Measurements from ENCODE around the gene OR51V1.
"Not testable (repeated sequence)": the region's sequence is repeated elsewhere in the genome, so short reads cannot be mapped to it uniquely, and the experiment has no call there.

OR51V1 gene

GRCh38 chr11:5200582-5200981 is at the start of gene OR51V1:
TSS of gene OR51V1 (minus strand) at chr11:5200682. CDS start at chr11:5200682, 0 bp downstream.
- no peak for DNase-seq (ENCODE audit: low read depth)

DNA sequence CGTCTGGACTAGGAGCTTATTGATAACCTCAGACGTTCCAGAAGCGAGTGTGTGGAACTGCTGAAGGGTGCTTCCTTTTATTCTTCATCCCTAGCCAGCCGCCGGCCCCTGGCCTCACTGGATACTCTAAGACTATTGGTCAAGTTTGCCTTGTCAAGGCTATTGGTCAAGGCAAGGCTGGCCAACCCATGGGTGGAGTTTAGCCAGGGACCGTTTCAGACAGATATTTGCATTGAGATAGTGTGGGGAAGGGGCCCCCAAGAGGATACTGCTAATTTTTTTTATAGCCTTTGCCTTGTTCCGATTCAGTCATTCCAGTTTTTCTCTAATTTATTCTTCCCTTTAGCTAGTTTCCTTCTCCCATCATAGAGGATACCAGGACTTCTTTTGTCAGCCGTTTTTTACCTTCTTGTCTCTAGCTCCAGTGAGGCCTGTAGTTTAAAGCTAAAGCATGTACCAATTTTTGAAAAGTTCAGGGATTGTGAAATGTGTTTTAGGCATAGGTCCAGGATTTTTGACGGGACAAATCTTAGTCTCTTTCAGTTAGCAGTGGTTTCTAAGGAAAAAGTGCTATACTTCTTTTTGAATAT is 49.4 kb upstream of the OR51V1 start, which contains the start of gene HBG1:
HBG1 (minus strand) TSS at position 51 of the 590 bp plus-strand sequence. CDS start 53 bp downstream, outside the sequence.
- DNase-seq (ENCODE audit: low read depth) = not testable (repeated sequence)

DNA sequence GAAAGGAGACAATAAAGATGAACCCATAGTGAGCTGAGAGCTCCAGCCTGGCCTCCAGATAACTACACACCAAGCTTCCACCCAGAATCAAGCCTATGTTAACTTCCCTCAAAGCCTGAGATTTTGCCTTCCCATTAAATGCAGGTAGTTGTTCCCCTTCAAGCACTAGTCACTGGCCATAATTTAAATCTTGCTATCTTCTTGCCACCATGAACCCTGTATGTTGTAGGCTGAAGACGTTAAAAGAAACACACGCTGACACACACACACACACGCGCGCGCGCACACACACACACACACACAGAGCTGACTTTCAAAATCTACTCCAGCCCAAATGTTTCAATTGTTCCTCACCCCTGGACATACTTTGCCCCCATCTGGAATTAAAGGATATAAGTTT is 48.0 kb upstream of the OR51V1 start:
- DNase-seq (ENCODE audit: low read depth) = not testable (repeated sequence)

DNA sequence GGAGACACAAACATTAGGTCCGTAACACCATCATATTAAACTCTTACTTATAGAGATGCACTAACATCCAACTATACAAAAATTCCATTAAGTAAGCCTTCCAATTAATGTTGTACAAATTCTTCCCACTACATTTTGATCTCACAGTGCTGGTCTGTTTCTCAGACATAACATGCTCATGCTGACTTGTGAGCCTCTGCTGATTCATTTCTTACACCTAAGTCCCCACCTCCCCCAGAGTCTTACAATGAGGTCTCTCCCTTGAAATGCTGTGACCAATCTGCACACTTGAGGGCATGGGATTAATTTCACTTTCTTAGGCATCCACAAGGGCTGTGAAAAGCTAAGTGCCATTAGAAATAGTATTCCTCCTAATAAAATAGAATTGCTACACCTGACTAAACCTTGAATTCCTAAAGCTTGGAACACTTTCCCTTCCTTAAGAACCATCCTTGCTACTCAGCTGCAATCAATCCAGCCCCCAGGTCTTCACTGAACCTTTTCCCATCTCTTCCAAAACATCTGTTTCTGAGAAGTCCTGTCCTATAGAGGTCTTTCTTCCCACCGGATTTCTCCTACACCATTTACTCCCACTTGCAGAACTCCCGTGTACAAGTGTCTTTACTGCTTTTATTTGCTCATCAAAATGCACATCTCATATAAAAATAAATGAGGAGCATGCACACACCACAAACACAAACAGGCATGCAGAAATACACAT is 47.1 kb upstream of the OR51V1 start:
- DNase-seq (ENCODE audit: low read depth) = no peak

GRCh38 chr11:5246772-5247471 is 46.4 kb upstream of the OR51V1 start:
- no peak for DNase-seq (ENCODE audit: low read depth)

GRCh38 chr11:5245155-5245554 is 44.7 kb upstream of the OR51V1 start:
- DNase-seq (ENCODE audit: low read depth) = no peak

GRCh38 chr11:5243816-5244180 is 43.3 kb upstream of the OR51V1 start:
- no peak for DNase-seq (ENCODE audit: low read depth)

GRCh38 chr11:5242933-5243815 is 42.7 kb upstream of the OR51V1 start:
- no peak for DNase-seq (ENCODE audit: low read depth)

GRCh38 chr11:5242208-5242607 is 41.7 kb upstream of the OR51V1 start:
- DNase-seq (ENCODE audit: low read depth) = no peak

DNA sequence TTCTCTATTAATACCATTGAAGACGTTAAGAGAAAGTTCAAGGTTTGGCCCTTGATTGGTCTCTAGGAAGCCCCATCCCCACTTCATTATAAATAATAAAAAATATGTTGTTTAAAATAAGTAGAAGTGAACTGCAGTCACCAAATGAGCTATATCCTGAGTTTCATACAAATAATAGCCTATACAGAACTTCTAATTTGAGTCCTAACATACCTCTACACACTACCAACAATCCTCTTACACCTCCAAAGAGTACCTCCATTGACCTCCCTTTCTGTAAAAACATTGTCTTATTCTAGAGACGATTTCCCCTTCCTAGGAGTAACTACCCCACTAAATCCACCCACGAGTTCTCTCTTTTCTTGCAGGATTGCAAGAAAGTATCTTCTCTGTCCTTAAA is 41.0 kb upstream of the OR51V1 start:
- DNase-seq (ENCODE audit: low read depth) = no peak

GRCh38 chr11:5240458-5240857 is 40.0 kb upstream of the OR51V1 start:
- no peak for DNase-seq (ENCODE audit: low read depth)

GRCh38 chr11:5240056-5240455 is 39.6 kb upstream of the OR51V1 start:
- no peak for DNase-seq (ENCODE audit: low read depth)

- no peak for DNase-seq (ENCODE audit: low read depth)
Measured at GRCh38 chr11:5239046-5239445, 38.6 kb upstream of the OR51V1 start.

- DNase-seq (ENCODE audit: low read depth) = no peak
Measured at GRCh38 chr11:5238486-5238885, 38.0 kb upstream of the OR51V1 start.

GRCh38 chr11:5237420-5237819 is 36.9 kb upstream of the OR51V1 start:
- DNase-seq (ENCODE audit: low read depth) = no peak

GRCh38 chr11:5235364-5236095 is 35.0 kb upstream of the OR51V1 start:
- DNase-seq (ENCODE audit: low read depth) = no peak

DNA sequence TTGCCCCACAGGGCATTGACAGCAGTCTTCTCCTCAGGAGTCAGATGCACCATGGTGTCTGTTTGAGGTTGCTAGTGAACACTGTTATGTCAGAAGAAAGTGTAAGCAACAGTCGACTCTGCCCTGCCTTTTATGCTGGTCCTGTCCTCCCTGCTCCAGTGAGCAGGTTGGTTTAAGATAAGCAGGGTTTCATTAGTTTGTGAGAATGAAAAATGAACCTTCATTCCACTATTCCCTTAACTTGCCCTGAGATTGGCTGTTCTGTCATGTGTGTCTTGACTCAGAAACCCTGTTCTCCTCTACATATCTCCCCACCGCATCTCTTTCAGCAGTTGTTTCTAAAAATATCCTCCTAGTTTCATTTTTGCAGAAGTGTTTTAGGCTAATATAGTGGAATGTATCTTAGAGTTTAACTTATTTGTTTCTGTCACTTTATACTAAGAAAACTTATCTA is 33.9 kb upstream of the OR51V1 start, which contains the start of gene HBD:
HBD (minus strand) TSS at position 103 of the 454 bp plus-strand sequence; CDS start at position 53, 50 bp downstream.
- DNase-seq (ENCODE audit: low read depth) = no peak

- DNase-seq (ENCODE audit: low read depth) = no peak
Measured at GRCh38 chr11:5233307-5233706, 32.8 kb upstream of the OR51V1 start.

GRCh38 chr11:5232821-5233220 is 32.3 kb upstream of the OR51V1 start:
- no peak for DNase-seq (ENCODE audit: low read depth)

DNA sequence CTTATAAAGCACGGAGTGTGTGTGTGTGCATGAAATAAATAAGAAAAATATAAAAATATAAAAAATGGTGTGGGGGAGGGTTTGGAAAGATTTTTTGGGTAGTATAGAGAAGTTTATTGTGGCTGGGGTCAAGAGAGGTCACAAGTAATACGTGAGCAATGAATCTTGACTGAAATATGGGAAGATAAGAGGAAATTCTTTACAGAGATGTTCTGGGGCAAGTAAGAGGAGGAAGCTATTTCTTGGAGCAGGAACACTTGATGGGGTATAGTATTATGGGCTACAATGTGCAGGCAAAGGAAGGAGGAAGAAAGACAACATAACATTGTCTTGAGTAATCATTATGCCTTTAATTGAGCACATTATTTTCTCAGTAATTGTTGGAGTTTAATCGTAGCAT is 31.7 kb upstream of the OR51V1 start:
- no peak for DNase-seq (ENCODE audit: low read depth)

GRCh38 chr11:5231111-5231510 is 30.6 kb upstream of the OR51V1 start:
- no peak for DNase-seq (ENCODE audit: low read depth)

All from HS-27A (cell line).